Upper lobe of left lung (tissue), 6 donors: ENCODE measurements around the gene HMX3. TPM values are rescaled to one million over a fixed set of nuclear protein-coding genes. Genes with fewer than 3 reads are reported as not detected.

Experiments
- ATAC-seq, 2 donors: fragments of 200-7000 bp; cut with Tn5 transposase; one replicate each; pipeline ENCODE4 v1.9.1; 2022; ENCODE audit warnings: mild to moderate bottlenecking in 2 of 2, moderate library complexity in 2 of 2; ENCODE audit not compliant: low FRiP score in 2 of 2
- DNase-seq, 2 donors: peaks; one replicate each; pipeline ENCODE4 v3.0.0-alpha.2; 2019 to 2020
- H3K27ac ChIP-seq, 4 donors: fragments of 200-600 bp; sonication (generic); one replicate each; pipeline ENCODE4 v1.5.1; 2016 to 2019
- H3K27me3 ChIP-seq, 4 donors: fragments of 200-600 bp; sonication (generic); one replicate each; pipeline ENCODE4 v1.5.1; 2017 to 2019
- H3K36me3 ChIP-seq, 4 donors: fragments of 200-600 bp; sonication (generic); one replicate each; pipeline ENCODE4 v1.5.1; 2016 to 2019
- H3K4me1 ChIP-seq, 4 donors: fragments of 200-600 bp; sonication (generic); one replicate each; pipeline ENCODE4 v1.5.1; 2018 to 2019
- H3K4me3 ChIP-seq, 4 donors: fragments of 200-600 bp; sonication (generic); one replicate each; pipeline ENCODE4 v1.5.1; 2017 to 2019; ENCODE audit warnings: mild to moderate bottlenecking in 2 of 4, moderate library complexity in 1 of 4
- H3K9me3 ChIP-seq, 4 donors: fragments of 200-600 bp; sonication (generic); one replicate each; pipeline ENCODE4 v1.5.1; 2018 to 2019
- CTCF ChIP-seq, 6 experiments: fragments of 450-650 bp in 4 of 6; fragments of 200-600 bp in 2 of 6; sonication (generic) in 2 of 6; IDR thresholded peaks; one replicate each; pipeline ENCODE4 v1.5.1; 2016 to 2019; ENCODE audit warnings: antibody characterized with exemption in 6 of 6
- EP300 ChIP-seq, 4 donors: sonication (generic); formaldehyde crosslinking; IDR thresholded peaks; one replicate each; pipeline ENCODE4 v1.5.1; 2017; ENCODE audit warnings: antibody characterized with exemption in 4 of 4, control low read depth in 2 of 4
- POLR2A ChIP-seq, 4 donors: fragments of 450-650 bp; IDR thresholded peaks; one replicate each; pipeline ENCODE4 v1.5.1; 2016 to 2017; ENCODE audit warnings: antibody characterized with exemption in 4 of 4, mild to moderate bottlenecking in 2 of 4
- POLR2AphosphoS5 ChIP-seq, 2 donors: sonication (generic); formaldehyde crosslinking; IDR thresholded peaks; one replicate each; pipeline ENCODE4 v1.5.1; 2017; ENCODE audit warnings: antibody characterized with exemption in 2 of 2
- WGBS, 2 donors: methylation state at CpG; one replicate each; pipeline ENCODE4 v1.1.5; 2017 to 2018; 5-methylcytosine and 5-hydroxymethylcytosine counted together
- total RNA-seq, 6 donors: library from RNA; depleted of rRNA in 4 of 6; stranded (reverse); fragments of >200 nt in 4 of 6; gene quantifications; one replicate each; pipeline versions ENCODE4 v1.1.0 to v1.2.1, GENCODE V29; 2016 to 2021
- donor health status: DM: no; HTN: no; CAD: no; lungs with moderate emphysema.
- donor health status: DM: no; HTN: yes; CAD: no; lungs with severe emphysema.

Gene HMX3
- total RNA-seq, 6 donors from 2014 or later, result not detected

- no peaks in the 10 kb centered on the region for H3K9me3 ChIP-seq
- H3K36me3 ChIP-seq, result no peaks in the 10 kb centered on the region
- no peak overlapping the region for H3K4me3 ChIP-seq
- ATAC-seq (no peak), DNase-seq (no peak)
- H3K27me3 ChIP-seq, result no peaks in the 10 kb centered on the region
- H3K4me1 ChIP-seq, result no peaks in the 10 kb centered on the region
- WGBS, 2 donors, result 61 to 83% methylated on average over 7 of the region's 7 CpGs
- TF ChIP-seq POLR2AphosphoS5 (IDR thresholded peaks at IDR 0.05) (no peak), CTCF (IDR thresholded peaks at IDR 0.05) (no peak), POLR2A (IDR thresholded peaks at IDR 0.05) (no peak), EP300 (IDR thresholded peaks at IDR 0.05) (no peak)
- no peak overlapping the region for H3K27ac ChIP-seq
Measured at GRCh38 chr10:123100030-123100762, 35.6 kb upstream of the HMX3 start.

GRCh38 chr10:123101872-123102271, 33.9 kb upstream of the HMX3 start:
- no peaks in the 10 kb centered on the region for H3K9me3 ChIP-seq
- TF ChIP-seq POLR2A (IDR thresholded peaks at IDR 0.05) (no peak), POLR2AphosphoS5 (IDR thresholded peaks at IDR 0.05) (no peak)
- no peaks in the 10 kb centered on the region for H3K36me3 ChIP-seq
- ATAC-seq (no peak), DNase-seq (no peak)
- H3K27me3 ChIP-seq, result no peaks in the 10 kb centered on the region
- H3K4me1 ChIP-seq, result no peaks in the 10 kb centered on the region
- no peak overlapping the region for H3K27ac ChIP-seq
- no peak overlapping the region for H3K4me3 ChIP-seq
- 58 to 65% methylated on average over 5 to 8 of the region's 9 CpGs for WGBS, 2 donors

- Histone ChIP-seq H3K36me3 (no peaks in the 10 kb centered on the region), H3K4me3 (no peak overlapping the region), H3K4me1 (no peaks in the 10 kb centered on the region), H3K27ac (no peak overlapping the region), H3K9me3 (no peaks in the 10 kb centered on the region), H3K27me3 (no peaks in the 10 kb centered on the region)
- 41 to 50% methylated on average over 1 to 2 of the region's 2 CpGs for WGBS, 2 donors
- no peak for DNase-seq
- TF ChIP-seq POLR2A (IDR thresholded peaks at IDR 0.05) (no peak), CTCF (IDR thresholded peaks at IDR 0.05) (no peak), POLR2AphosphoS5 (IDR thresholded peaks at IDR 0.05) (no peak), EP300 (IDR thresholded peaks at IDR 0.05) (no peak)
- no peak for ATAC-seq
Measured at GRCh38 chr10:123102673-123103072, 33.1 kb upstream of the HMX3 start.

- no peaks in the 10 kb centered on the region for H3K9me3 ChIP-seq
- no peak for TF ChIP-seq POLR2A (IDR thresholded peaks at IDR 0.05)
- WGBS, 2 donors, result 71 to 80% methylated on average over 9 of the region's 9 CpGs
- DNase-seq (no peak), ATAC-seq (no peak)
- H3K27me3 ChIP-seq, result no peaks in the 10 kb centered on the region
- H3K36me3 ChIP-seq, result no peaks in the 10 kb centered on the region
- no peak overlapping the region for H3K27ac ChIP-seq
- no peaks in the 10 kb centered on the region for H3K4me1 ChIP-seq
- no peak overlapping the region for H3K4me3 ChIP-seq
Measured at GRCh38 chr10:123103944-123104343, 31.8 kb upstream of the HMX3 start.

GRCh38 chr10:123109466-123109865, 26.3 kb upstream of the HMX3 start:
- no peak overlapping the region for H3K4me3 ChIP-seq
- H3K27me3 ChIP-seq, result no peaks in the 10 kb centered on the region
- ATAC-seq (no peak), DNase-seq (no peak)
- H3K4me1 ChIP-seq, result no peaks in the 10 kb centered on the region
- TF ChIP-seq EP300 (IDR thresholded peaks at IDR 0.05) (no peak), POLR2AphosphoS5 (IDR thresholded peaks at IDR 0.05) (no peak), POLR2A (IDR thresholded peaks at IDR 0.05) (no peak), CTCF (IDR thresholded peaks at IDR 0.05) (no peak)
- H3K9me3 ChIP-seq, result no peaks in the 10 kb centered on the region
- H3K27ac ChIP-seq, result no peak overlapping the region
- H3K36me3 ChIP-seq, result no peaks in the 10 kb centered on the region
- WGBS, 2 donors, result 69 to 72% methylated on average over 7 of the region's 7 CpGs
